HepG2 (cell line): ENCODE measurements around the gene GPATCH8. TPM values are rescaled to one million over a fixed set of nuclear protein-coding genes. Genes with fewer than 3 reads are reported as not detected.

Experiments
- ATAC-seq: fragments of 200-7000 bp; cut with Tn5 transposase; 3 replicates; pipeline ENCODE4 v1.9.1; 2020; ENCODE audit warnings: mild to moderate bottlenecking, moderate library complexity
- BruUV-seq: library from RNA; stranded (reverse); fragments of 400-500 nt; replicated peaks from 2 replicates; lab custom pipeline; 2021; lab: Mats Ljungman, UMichigan
- CTCF ChIA-PET: fragments of 300-600 bp; formaldehyde crosslinking; extraction: SDS; loops from one replicate; lab custom pipeline; 2021; ENCODE audit warnings: low total read pairs, inconsistent platforms, low intra/inter-chr PET ratio; lab: Yijun Ruan, JAX
- POLR2A ChIA-PET: fragments of 350-600 bp; sonication (Branson Sonifier 250); formaldehyde crosslinking; loops from one replicate; lab custom pipeline; 2020; ENCODE audit warnings: antibody characterized with exemption, inconsistent platforms; lab: Yijun Ruan, JAX
- DNase-seq: peaks from one replicate; pipeline ENCODE4 v3.0.0-alpha.2; 2015; ENCODE audit warnings: low spot score
- FAIRE-seq: peaks from 3 replicates; lab custom pipeline; 2011; peaks lifted over from hg19 to GRCh38; lab: Jason Lieb, UNC
- H2AFZ ChIP-seq: one replicate; pipeline ENCODE4 v1.6.1; 2011; ENCODE audit warnings: low read length, inconsistent platforms
- H3K27ac ChIP-seq: fragments of 300-600 bp; 3 replicates; pipeline ENCODE4 v1.8.0; 2011; ENCODE audit warnings: mixed run types, mild to moderate bottlenecking, mixed read lengths, low read length, inconsistent platforms; ENCODE audit not compliant: insufficient read depth; ENCODE audit errors: extremely low read length
- H3K27me3 ChIP-seq, 2 experiments: fragments of 200-600 bp in 1 of 2; 2 replicates in 1 of 2; 3 replicates in 1 of 2; pipeline versions ENCODE4 v1.6.0 to v1.8.0; 2011; ENCODE audit warnings: low read length in 2 of 2, mild to moderate bottlenecking in 2 of 2, moderate library complexity in 2 of 2, inconsistent platforms in 1 of 2; ENCODE audit not compliant: insufficient read depth in 2 of 2, control insufficient read depth in 1 of 2
- H3K36me3 ChIP-seq, 2 experiments: fragments of 200-600 bp in 1 of 2; replicated peaks in 1 of 2; 2 replicates in 1 of 2; 3 replicates in 1 of 2; pipeline versions ENCODE4 v1.5.1 to v1.8.0; 2011; ENCODE audit warnings: low read length in 2 of 2, inconsistent platforms in 1 of 2; ENCODE audit not compliant: insufficient read depth in 2 of 2, control insufficient read depth in 1 of 2
- H3K4me1 ChIP-seq: 2 replicates; pipeline ENCODE4 v1.5.1; 2012; ENCODE audit warnings: low read length, inconsistent platforms; ENCODE audit not compliant: insufficient read depth
- H3K4me2 ChIP-seq: 2 replicates; pipeline ENCODE4 v1.6.0; 2011; ENCODE audit warnings: low read depth, low read length, inconsistent platforms
- H3K4me3 ChIP-seq, 3 experiments: fragments of 200-600 bp in 1 of 3; sonication (generic), shearing (Covaris generic) in 1 of 3; replicated peaks in 1 of 3; 2 replicates each; pipeline ENCODE4 v1.5.1; 2011 to 2016; ENCODE audit warnings: low read length in 3 of 3, inconsistent platforms in 2 of 3, low read depth in 2 of 3, mild to moderate bottlenecking in 2 of 3, control low read depth in 1 of 3, mixed read lengths in 1 of 3; ENCODE audit not compliant: insufficient read depth in 1 of 3
- H3K79me2 ChIP-seq: one replicate; pipeline ENCODE4 v1.6.1; 2011; ENCODE audit warnings: low read length, inconsistent platforms; ENCODE audit not compliant: insufficient read depth
- H3K9ac ChIP-seq: 2 replicates; pipeline ENCODE4 v1.6.0; 2011; ENCODE audit warnings: mild to moderate bottlenecking, low read depth, low read length, inconsistent platforms; ENCODE audit not compliant: insufficient read depth
- H3K9me3 ChIP-seq: 2 replicates; pipeline ENCODE4 v1.5.1; 2012; ENCODE audit warnings: mild to moderate bottlenecking, low read length
- H4K20me1 ChIP-seq: 2 replicates; pipeline ENCODE4 v1.6.0; 2011; ENCODE audit warnings: inconsistent platforms, mild to moderate bottlenecking, low read length, moderate library complexity; ENCODE audit not compliant: insufficient read depth
- KLF11 ChIP-seq: IDR thresholded peaks from 2 replicates; pipeline ENCODE4 v1.6.1; 2016; ENCODE audit warnings: missing compliant biosample characterization
- MAFF ChIP-seq: IDR thresholded peaks from 2 replicates; pipeline ENCODE4 v1.6.1; 2011; ENCODE audit warnings: low read depth, low read length, improper control_type of control experiment
- MAFK ChIP-seq, 2 experiments: IDR thresholded peaks in 1 of 2; conservative IDR thresholded peaks in 1 of 2; 2 replicates each; pipeline ENCODE4 v1.6.1; 2011; ENCODE audit warnings: improper control_type of control experiment in 2 of 2, low read length in 2 of 2
- NCOA1 ChIP-seq: sonication (generic); formaldehyde crosslinking; IDR thresholded peaks from 2 replicates; pipeline ENCODE4 v1.9.0; 2021; ENCODE audit warnings: missing genetic modification reagents
- NR1H2 ChIP-seq: sonication (generic); formaldehyde crosslinking; IDR thresholded peaks from 2 replicates; pipeline ENCODE4 v1.8.1; 2022; ENCODE audit warnings: low read depth, missing genetic modification reagents, borderline replicate concordance
- ZNF619 ChIP-seq: sonication (generic); formaldehyde crosslinking; IDR thresholded peaks from 2 replicates; pipeline ENCODE4 v1.4.0; 2020; ENCODE audit warnings: mild to moderate bottlenecking, missing genetic modification reagents
- ZNF775 ChIP-seq: sonication (generic); formaldehyde crosslinking; IDR thresholded peaks from 2 replicates; pipeline ENCODE4 v1.4.0; 2020; ENCODE audit warnings: missing genetic modification reagents, mild to moderate bottlenecking, moderate library complexity, borderline replicate concordance
- ZNF782 ChIP-seq: sonication (generic); formaldehyde crosslinking; IDR thresholded peaks from 2 replicates; pipeline ENCODE4 v1.4.0; 2020; ENCODE audit warnings: missing genetic modification reagents, mild to moderate bottlenecking, borderline replicate concordance
- ZNF841 ChIP-seq: sonication (generic); formaldehyde crosslinking; IDR thresholded peaks from 2 replicates; pipeline ENCODE4 v1.8.1; 2023; ENCODE audit warnings: missing genetic modification reagents, borderline replicate concordance
- WGBS: methylation state at CpG from one replicate; pipeline ENCODE4 v1.1.6; 2017; ENCODE audit warnings: low lambda C conversion rate; 5-methylcytosine and 5-hydroxymethylcytosine counted together
- in situ Hi-C: cut with HindIII; loops from 2 replicates; pipeline ENCODE4 v1.10.0; 2017; ENCODE audit warnings: low pct_unique_long_range_greater_than_20kb; ENCODE audit not compliant: extremely low pct_ligation_motif_present
- intact Hi-C: fragments of 100-400 bp; cut with micrococcal nuclease; formaldehyde crosslinking; loops from one replicate; pipeline ENCODE4 v1.10.0; 2022; ENCODE audit not compliant: unreplicated experiment
- polyA plus RNA-seq, 8 experiments: library from polyadenylated mRNA; depleted of rRNA in 3 of 8; stranded (reverse) in 7 of 8; unstranded in 1 of 8; fragments of >200 nt; fragmentation: Illumina TruSeq in 4 of 8; extraction: Trizol in 4 of 8; gene quantifications; 2 replicates each; pipeline versions ENCODE4 v1.2.1 to v1.2.3, GENCODE V29; 2011 to 2016; ENCODE audit warnings: low read depth in 4 of 8, missing spikeins in 1 of 8, mixed read lengths in 1 of 8; ENCODE audit not compliant: insufficient read depth in 1 of 8
- total RNA-seq, 5 experiments: library from RNA; depleted of rRNA; stranded (reverse); fragments of >200 nt; fragmentation: Illumina TruSeq; extraction: Trizol; gene quantifications; 2 replicates each; pipeline ENCODE4 v1.2.3, GENCODE V29; 2016; ENCODE audit warnings: low read depth in 1 of 5
- TF ChIP-seq, protein P1 (sequence below): sonication (generic); formaldehyde crosslinking; IDR thresholded peaks from 2 replicates; pipeline ENCODE4 v1.9.0; 2021; ENCODE audit warnings: mild to moderate bottlenecking, missing genetic modification reagents
- TF ChIP-seq, protein P2 (sequence below): sonication (generic); formaldehyde crosslinking; IDR thresholded peaks from 2 replicates; pipeline ENCODE4 v1.5.0; 2020; ENCODE audit warnings: mild to moderate bottlenecking, missing genetic modification reagents

Gene GPATCH8
- total and polyA plus RNA-seq, 2 of the 13 experiments (the other 11 are each of a cell fraction or from before 2014, with no cell fraction given) = 20.7 to 21.5 TPM

DNA sequence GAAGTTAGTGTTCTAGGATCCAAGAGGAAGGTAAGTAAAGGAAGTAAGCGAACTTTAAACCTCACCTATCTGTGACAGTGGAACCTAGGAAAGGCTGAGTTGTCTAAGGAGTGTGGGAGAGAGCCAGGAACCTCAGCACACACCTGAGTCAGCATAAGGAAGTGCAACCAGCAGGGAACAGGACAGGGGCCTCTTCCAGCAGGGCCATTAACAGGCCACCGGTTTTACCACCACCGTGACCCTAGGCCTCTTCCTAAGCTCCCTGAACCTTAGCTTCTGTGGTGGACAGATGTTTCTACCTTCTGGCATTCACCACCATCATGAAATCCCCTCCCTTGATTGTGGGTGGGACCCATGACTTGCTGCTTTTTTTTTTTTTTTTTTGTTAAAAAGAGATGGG is 26.7 kb upstream of the GPATCH8 start:
- WGBS = 35% methylated on average over 3 of the region's 3 CpGs
- peaks cover 9% of the 10 kb centered on the region for H3K4me1 ChIP-seq

More for the DNA sequence above, 26.7 kb upstream of the GPATCH8 start:
- no peak for ATAC-seq
- Histone ChIP-seq H3K27me3 (peaks cover 0 to 12% of the 10 kb centered on the region in 2 experiments; a peak in 2 of 5 replicates), H3K4me3 (no peak overlapping the region), H4K20me1 (no peaks in the 10 kb centered on the region), H3K9me3 (peaks cover 5% of the 10 kb centered on the region), H3K27ac (no peak overlapping the region), H3K79me2 (no peaks in the 10 kb centered on the region), H3K36me3 (no peaks in the 10 kb centered on the region), H2AFZ (no peak overlapping the region), H3K4me2 (no peak overlapping the region), H3K9ac (no peak overlapping the region)
- no peak for DNase-seq
- intact Hi-C loops (loop anchor here (10.0 kb wide), 1 partner anchor 175 kb away; no protein-coding TSS in a partner anchor), in situ Hi-C loops (loop anchor here (10.0 kb wide), 1 partner anchor 145 kb away; no protein-coding TSS in a partner anchor)
- ChIA-PET POLR2A (no interaction called here), CTCF (no interaction called here)
- no peak for TF ChIP-seq NCOA1 (CRISPR knock-in tag)
- TF ChIP-seq, protein P1, sequence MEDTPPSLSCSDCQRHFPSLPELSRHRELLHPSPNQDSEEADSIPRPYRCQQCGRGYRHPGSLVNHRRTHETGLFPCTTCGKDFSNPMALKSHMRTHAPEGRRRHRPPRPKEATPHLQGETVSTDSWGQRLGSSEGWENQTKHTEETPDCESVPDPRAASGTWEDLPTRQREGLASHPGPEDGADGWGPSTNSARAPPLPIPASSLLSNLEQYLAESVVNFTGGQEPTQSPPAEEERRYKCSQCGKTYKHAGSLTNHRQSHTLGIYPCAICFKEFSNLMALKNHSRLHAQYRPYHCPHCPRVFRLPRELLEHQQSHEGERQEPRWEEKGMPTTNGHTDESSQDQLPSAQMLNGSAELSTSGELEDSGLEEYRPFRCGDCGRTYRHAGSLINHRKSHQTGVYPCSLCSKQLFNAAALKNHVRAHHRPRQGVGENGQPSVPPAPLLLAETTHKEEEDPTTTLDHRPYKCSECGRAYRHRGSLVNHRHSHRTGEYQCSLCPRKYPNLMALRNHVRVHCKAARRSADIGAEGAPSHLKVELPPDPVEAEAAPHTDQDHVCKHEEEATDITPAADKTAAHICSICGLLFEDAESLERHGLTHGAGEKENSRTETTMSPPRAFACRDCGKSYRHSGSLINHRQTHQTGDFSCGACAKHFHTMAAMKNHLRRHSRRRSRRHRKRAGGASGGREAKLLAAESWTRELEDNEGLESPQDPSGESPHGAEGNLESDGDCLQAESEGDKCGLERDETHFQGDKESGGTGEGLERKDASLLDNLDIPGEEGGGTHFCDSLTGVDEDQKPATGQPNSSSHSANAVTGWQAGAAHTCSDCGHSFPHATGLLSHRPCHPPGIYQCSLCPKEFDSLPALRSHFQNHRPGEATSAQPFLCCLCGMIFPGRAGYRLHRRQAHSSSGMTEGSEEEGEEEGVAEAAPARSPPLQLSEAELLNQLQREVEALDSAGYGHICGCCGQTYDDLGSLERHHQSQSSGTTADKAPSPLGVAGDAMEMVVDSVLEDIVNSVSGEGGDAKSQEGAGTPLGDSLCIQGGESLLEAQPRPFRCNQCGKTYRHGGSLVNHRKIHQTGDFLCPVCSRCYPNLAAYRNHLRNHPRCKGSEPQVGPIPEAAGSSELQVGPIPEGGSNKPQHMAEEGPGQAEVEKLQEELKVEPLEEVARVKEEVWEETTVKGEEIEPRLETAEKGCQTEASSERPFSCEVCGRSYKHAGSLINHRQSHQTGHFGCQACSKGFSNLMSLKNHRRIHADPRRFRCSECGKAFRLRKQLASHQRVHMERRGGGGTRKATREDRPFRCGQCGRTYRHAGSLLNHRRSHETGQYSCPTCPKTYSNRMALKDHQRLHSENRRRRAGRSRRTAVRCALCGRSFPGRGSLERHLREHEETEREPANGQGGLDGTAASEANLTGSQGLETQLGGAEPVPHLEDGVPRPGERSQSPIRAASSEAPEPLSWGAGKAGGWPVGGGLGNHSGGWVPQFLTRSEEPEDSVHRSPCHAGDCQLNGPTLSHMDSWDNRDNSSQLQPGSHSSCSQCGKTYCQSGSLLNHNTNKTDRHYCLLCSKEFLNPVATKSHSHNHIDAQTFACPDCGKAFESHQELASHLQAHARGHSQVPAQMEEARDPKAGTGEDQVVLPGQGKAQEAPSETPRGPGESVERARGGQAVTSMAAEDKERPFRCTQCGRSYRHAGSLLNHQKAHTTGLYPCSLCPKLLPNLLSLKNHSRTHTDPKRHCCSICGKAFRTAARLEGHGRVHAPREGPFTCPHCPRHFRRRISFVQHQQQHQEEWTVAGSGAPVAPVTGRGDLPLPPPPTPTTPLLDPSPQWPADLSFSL (CRISPR knock-in tag) = no peak
- TF ChIP-seq ZNF619 (CRISPR knock-in tag) = no peak
- TF ChIP-seq MAFK (conservative IDR thresholded peaks at IDR 0.05 in 1 of 2, IDR thresholded peaks at IDR 0.05 in 1 of 2; ENCODE audit: low read length in 2 of 2) = peak; percentile 34 to 54; a peak in 3 of 4 replicates
- no peak for TF ChIP-seq KLF11 (CRISPR knock-in tag)
- TF ChIP-seq ZNF841 (CRISPR knock-in tag) = no peak
- no peak for TF ChIP-seq NR1H2 (CRISPR knock-in tag)
- 0 out of 2 replicates have a peak, but pooled peaks have one; percentile 24 for TF ChIP-seq MAFF
- no peak for TF ChIP-seq ZNF775 (CRISPR knock-in tag)
- no peak for TF ChIP-seq ZNF782 (CRISPR knock-in tag)
- TF ChIP-seq, protein P2, sequence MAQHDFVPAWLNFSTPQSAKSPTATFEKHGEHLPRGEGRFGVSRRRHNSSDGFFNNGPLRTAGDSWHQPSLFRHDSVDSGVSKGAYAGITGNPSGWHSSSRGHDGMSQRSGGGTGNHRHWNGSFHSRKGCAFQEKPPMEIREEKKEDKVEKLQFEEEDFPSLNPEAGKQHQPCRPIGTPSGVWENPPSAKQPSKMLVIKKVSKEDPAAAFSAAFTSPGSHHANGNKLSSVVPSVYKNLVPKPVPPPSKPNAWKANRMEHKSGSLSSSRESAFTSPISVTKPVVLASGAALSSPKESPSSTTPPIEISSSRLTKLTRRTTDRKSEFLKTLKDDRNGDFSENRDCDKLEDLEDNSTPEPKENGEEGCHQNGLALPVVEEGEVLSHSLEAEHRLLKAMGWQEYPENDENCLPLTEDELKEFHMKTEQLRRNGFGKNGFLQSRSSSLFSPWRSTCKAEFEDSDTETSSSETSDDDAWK (CRISPR knock-in tag) = no peak
- no peak for FAIRE-seq
- BruUV-seq = no TSS peak
